Stimulated activated naive CD8-positive, alpha-beta T cell treated with anti-CD3 and anti-CD28 coated beads, Interleukin-15, Interleukin-2, amounts not matched to agents 100 ng/mL and 50 ng/mL, for 24 hours (primary cell): ENCODE measurements around the gene NSUN6.

Experiments used
- H3K27ac Mint-ChIP-seq: one replicate; pipeline ENCODE4 v1.8.0; 2021; ENCODE audit warnings: mild to moderate bottlenecking, mixed read lengths
- H3K27me3 Mint-ChIP-seq: one replicate; pipeline ENCODE4 v1.8.0; 2021; ENCODE audit warnings: mixed read lengths
- H3K36me3 Mint-ChIP-seq: one replicate; pipeline ENCODE4 v1.8.0; 2021; ENCODE audit warnings: low read depth, mixed read lengths
- H3K4me1 Mint-ChIP-seq: one replicate; pipeline ENCODE4 v1.8.0; 2021; ENCODE audit warnings: low read depth, mixed read lengths
- H3K4me3 Mint-ChIP-seq: one replicate; pipeline ENCODE4 v1.8.0; 2021; ENCODE audit warnings: mild to moderate bottlenecking, mixed read lengths
- H3K9me3 Mint-ChIP-seq: one replicate; pipeline ENCODE4 v1.8.0; 2021; ENCODE audit warnings: mixed read lengths

NSUN6 gene

DNA sequence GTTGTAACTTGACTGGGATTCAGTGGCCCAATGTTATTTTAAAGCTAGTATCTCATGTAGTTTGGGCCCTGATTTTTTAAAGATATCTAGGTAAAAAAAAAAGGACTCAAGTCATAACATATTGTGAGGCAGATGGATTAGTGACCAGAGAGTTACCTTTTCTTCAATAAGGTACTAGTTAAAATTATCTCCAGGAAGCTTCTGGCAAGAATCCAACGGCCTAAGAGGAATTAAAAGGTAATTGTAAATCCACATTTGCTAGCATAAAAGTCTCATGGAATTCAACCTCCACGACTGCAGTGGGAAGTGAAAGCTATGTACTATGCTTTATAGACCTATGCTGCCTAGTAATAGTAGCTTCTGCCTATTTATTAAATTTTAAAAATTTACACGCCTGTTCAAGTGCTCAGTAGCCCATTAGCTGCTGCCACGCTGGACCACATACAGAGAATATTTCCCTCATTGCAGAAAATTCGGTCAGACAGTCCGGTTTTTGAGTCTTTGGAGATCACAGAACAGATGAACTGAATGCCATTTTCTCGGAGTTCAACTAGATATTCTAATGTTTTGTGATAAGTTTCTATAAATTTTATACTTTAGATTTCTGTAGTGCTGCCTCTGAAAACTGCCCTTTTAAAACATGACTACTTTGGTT, 118.4 kb downstream of the NSUN6 start:
- H3K4me3 Mint-ChIP-seq: no peak overlapping the region
- no peaks in the 10 kb centered on the region for H3K27me3 Mint-ChIP-seq
- H3K4me1 Mint-ChIP-seq: no peaks in the 10 kb centered on the region
- H3K9me3 Mint-ChIP-seq: peaks cover 7% of the 10 kb centered on the region
- no peak overlapping the region for H3K27ac Mint-ChIP-seq
- peaks cover 47% of the 10 kb centered on the region for H3K36me3 Mint-ChIP-seq

GRCh38 chr10:18528292-18528691, 123.1 kb downstream of the NSUN6 start:
- peaks cover 7% of the 10 kb centered on the region for H3K9me3 Mint-ChIP-seq
- H3K27me3 Mint-ChIP-seq: no peaks in the 10 kb centered on the region
- no peaks in the 10 kb centered on the region for H3K4me1 Mint-ChIP-seq
- no peak overlapping the region for H3K4me3 Mint-ChIP-seq
- peaks cover 26% of the 10 kb centered on the region for H3K36me3 Mint-ChIP-seq
- H3K27ac Mint-ChIP-seq: no peak overlapping the region

- Mint-ChIP-seq H3K4me3 (no peak overlapping the region), H3K36me3 (peaks cover 24% of the 10 kb centered on the region), H3K9me3 (peaks cover 7% of the 10 kb centered on the region), H3K27ac (no peak overlapping the region), H3K4me1 (no peaks in the 10 kb centered on the region), H3K27me3 (no peaks in the 10 kb centered on the region)
Measured at GRCh38 chr10:18527687-18528086, 123.7 kb downstream of the NSUN6 start.

DNA sequence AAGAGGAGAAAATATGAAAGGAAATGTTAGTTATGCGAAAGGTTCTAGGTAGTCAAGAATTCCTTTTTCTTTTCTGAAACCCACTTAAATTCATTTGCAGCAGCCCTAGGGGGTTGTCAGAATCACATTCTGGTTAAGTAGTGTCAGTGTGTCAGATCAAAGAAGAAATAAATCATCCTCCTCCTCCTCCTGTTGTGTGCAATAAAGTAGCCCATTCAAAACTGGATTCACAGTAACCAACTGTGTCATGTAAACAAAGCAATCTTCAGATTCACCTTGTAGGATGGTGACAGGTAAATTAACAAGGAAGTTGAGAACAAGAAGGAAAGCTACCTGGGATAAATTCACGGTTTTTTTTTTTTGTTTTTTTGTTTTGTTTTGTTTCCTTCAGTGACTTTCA, 127.5 kb downstream of the NSUN6 start:
- H3K4me1 Mint-ChIP-seq: no peaks in the 10 kb centered on the region
- H3K27me3 Mint-ChIP-seq: no peaks in the 10 kb centered on the region
- peaks cover 20% of the 10 kb centered on the region for H3K9me3 Mint-ChIP-seq
- H3K27ac Mint-ChIP-seq: no peak overlapping the region
- no peaks in the 10 kb centered on the region for H3K36me3 Mint-ChIP-seq
- H3K4me3 Mint-ChIP-seq: no peak overlapping the region

GRCh38 chr10:18523025-18523424, 128.4 kb downstream of the NSUN6 start:
- H3K27me3 Mint-ChIP-seq: no peaks in the 10 kb centered on the region
- peaks cover 20% of the 10 kb centered on the region for H3K9me3 Mint-ChIP-seq
- H3K36me3 Mint-ChIP-seq: no peaks in the 10 kb centered on the region
- no peak overlapping the region for H3K4me3 Mint-ChIP-seq
- no peaks in the 10 kb centered on the region for H3K4me1 Mint-ChIP-seq
- no peak overlapping the region for H3K27ac Mint-ChIP-seq

DNA sequence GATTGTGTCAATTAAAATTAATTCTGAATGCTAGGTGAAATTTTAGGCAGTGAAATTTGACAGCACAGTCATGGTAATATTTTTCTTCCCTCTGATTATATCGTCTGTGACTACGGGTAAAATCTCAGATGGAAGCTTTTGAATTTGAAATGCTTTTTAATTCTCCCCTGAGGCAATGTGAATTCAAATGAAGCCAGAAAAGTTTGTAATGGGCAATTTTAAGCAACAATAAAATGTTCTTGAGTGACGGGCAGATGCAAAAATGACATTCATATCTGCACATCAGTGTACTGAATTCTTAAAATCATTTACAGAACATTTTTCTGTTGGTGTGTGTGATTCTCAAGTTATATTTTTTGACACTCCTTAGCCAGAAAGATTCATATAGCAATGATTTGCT, 134.5 kb downstream of the NSUN6 start:
- H3K9me3 Mint-ChIP-seq: peaks cover 29% of the 10 kb centered on the region
- peaks cover 16% of the 10 kb centered on the region for H3K36me3 Mint-ChIP-seq
- H3K4me1 Mint-ChIP-seq: no peaks in the 10 kb centered on the region
- no peaks in the 10 kb centered on the region for H3K27me3 Mint-ChIP-seq
- no peak overlapping the region for H3K4me3 Mint-ChIP-seq
- no peak overlapping the region for H3K27ac Mint-ChIP-seq

- Mint-ChIP-seq H3K27ac (no peak overlapping the region), H3K36me3 (peaks cover 16% of the 10 kb centered on the region)
Measured at GRCh38 chr10:18514537-18514936, 136.8 kb downstream of the NSUN6 start.

DNA sequence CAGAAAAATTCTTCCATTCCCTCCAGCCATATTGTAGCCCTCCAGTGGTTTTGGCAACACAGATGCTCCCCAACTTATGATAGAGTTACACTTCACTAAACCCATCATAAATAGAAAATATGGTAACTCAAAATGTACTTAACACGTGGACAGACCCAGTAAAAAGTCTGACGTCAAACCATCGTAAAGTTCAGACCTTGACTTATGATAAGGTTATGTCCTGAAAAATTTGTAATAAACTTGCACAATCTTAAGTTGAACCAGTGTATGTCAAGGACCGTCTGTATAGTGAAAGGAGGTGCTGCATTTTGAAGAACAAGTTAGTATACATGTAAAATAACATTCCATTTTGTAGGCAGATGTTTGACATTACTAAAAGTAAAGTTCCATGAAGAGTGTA, 142.8 kb downstream of the NSUN6 start:
- H3K9me3 Mint-ChIP-seq: peaks cover 9% of the 10 kb centered on the region
- H3K4me1 Mint-ChIP-seq: no peaks in the 10 kb centered on the region
- peaks cover 16% of the 10 kb centered on the region for H3K36me3 Mint-ChIP-seq
- no peak overlapping the region for H3K4me3 Mint-ChIP-seq
- peaks cover 15% of the 10 kb centered on the region for H3K27me3 Mint-ChIP-seq
- H3K27ac Mint-ChIP-seq: no peak overlapping the region

More at GRCh38 chr10:18514537-18514936, 136.8 kb downstream of the NSUN6 start:
- H3K9me3 Mint-ChIP-seq: peaks cover 17% of the 10 kb centered on the region
- no peaks in the 10 kb centered on the region for H3K27me3 Mint-ChIP-seq
- no peak overlapping the region for H3K4me3 Mint-ChIP-seq
- H3K4me1 Mint-ChIP-seq: no peaks in the 10 kb centered on the region

DNA sequence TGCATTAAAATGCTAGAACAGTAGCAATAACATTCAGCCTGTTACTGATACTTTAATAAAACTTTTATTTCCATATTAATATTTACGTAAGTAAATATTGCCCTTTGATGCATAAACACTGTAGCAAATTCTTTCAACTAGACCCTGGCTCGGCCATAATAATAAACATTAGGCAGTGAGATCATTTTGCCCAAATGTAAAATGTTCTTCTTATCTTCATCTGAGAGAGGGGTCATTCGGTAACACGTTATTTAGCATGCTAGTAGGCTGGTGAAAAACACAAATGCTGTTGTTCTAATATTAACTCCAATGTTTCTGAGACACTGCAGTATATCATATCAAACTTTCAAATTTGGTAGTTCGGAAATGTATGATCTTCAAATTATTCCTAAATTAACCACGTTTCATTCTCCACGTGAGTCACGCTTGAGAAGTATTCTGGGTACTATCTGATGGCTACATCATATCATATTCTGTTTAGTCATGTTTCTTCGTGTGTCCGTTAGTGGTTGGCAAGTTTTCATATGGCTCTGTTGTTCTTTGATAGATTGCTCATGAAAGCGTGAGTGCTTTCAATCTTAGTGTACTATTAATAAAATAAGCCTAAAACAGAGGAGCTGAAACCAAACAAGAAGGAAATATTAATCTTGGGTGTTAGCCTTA, 145.8 kb downstream of the NSUN6 start:
- no peaks in the 10 kb centered on the region for H3K36me3 Mint-ChIP-seq
- H3K4me1 Mint-ChIP-seq: no peaks in the 10 kb centered on the region
- H3K27ac Mint-ChIP-seq: no peak overlapping the region
- peaks cover 15% of the 10 kb centered on the region for H3K27me3 Mint-ChIP-seq
- H3K9me3 Mint-ChIP-seq: no peaks in the 10 kb centered on the region
- H3K4me3 Mint-ChIP-seq: no peak overlapping the region

- Mint-ChIP-seq H3K4me3 (no peak overlapping the region), H3K4me1 (no peaks in the 10 kb centered on the region), H3K27ac (no peak overlapping the region), H3K9me3 (no peaks in the 10 kb centered on the region), H3K36me3 (no peaks in the 10 kb centered on the region), H3K27me3 (peaks cover 15% of the 10 kb centered on the region)
Measured at GRCh38 chr10:18504161-18504560, 147.2 kb downstream of the NSUN6 start.

GRCh38 chr10:18501629-18502028, 149.8 kb downstream of the NSUN6 start:
- peaks cover 15% of the 10 kb centered on the region for H3K27me3 Mint-ChIP-seq
- no peak overlapping the region for H3K27ac Mint-ChIP-seq
- H3K36me3 Mint-ChIP-seq: no peaks in the 10 kb centered on the region
- no peaks in the 10 kb centered on the region for H3K4me1 Mint-ChIP-seq
- H3K4me3 Mint-ChIP-seq: no peak overlapping the region
- H3K9me3 Mint-ChIP-seq: no peaks in the 10 kb centered on the region

- Mint-ChIP-seq H3K4me1 (no peaks in the 10 kb centered on the region), H3K27ac (no peak overlapping the region), H3K4me3 (no peak overlapping the region), H3K36me3 (no peaks in the 10 kb centered on the region), H3K27me3 (peaks cover 15% of the 10 kb centered on the region), H3K9me3 (no peaks in the 10 kb centered on the region)
Measured at GRCh38 chr10:18501198-18501597, 150.2 kb downstream of the NSUN6 start.

- Mint-ChIP-seq H3K9me3 (no peaks in the 10 kb centered on the region), H3K36me3 (no peaks in the 10 kb centered on the region), H3K27me3 (peaks cover 11% of the 10 kb centered on the region), H3K27ac (no peak overlapping the region), H3K4me1 (no peaks in the 10 kb centered on the region), H3K4me3 (no peak overlapping the region)
Measured at GRCh38 chr10:18500576-18500975, 150.8 kb downstream of the NSUN6 start.

DNA sequence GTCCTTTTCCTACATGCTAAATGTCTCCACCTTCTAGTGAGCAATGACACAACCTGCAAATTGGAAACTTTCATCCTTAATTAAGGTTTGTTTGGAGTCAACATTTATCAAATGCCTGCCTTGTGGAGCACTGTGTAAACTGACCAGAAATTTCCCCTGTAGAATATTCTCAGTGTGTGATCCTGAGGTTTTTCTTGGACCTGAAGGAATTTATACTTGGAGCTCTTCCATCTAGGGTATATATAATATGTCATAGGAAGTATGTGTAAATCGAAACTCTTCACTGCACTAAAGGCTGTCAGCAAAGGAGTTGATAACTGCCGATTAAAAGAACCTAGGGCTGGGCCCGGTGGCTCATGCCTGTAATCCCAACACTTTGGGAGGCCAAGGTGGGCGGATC, 152.4 kb downstream of the NSUN6 start:
- Mint-ChIP-seq H3K9me3 (no peaks in the 10 kb centered on the region), H3K4me3 (no peak overlapping the region), H3K4me1 (no peaks in the 10 kb centered on the region), H3K36me3 (no peaks in the 10 kb centered on the region), H3K27me3 (peaks cover 5% of the 10 kb centered on the region), H3K27ac (no peak overlapping the region)

- Mint-ChIP-seq H3K9me3 (no peaks in the 10 kb centered on the region), H3K27ac (no peak overlapping the region), H3K4me3 (no peak overlapping the region), H3K4me1 (no peaks in the 10 kb centered on the region), H3K27me3 (peaks cover 4% of the 10 kb centered on the region), H3K36me3 (no peaks in the 10 kb centered on the region)
Measured at GRCh38 chr10:18497806-18498369, 153.5 kb downstream of the NSUN6 start.
